GM20000 (cell line): ENCODE data around the gene ZNF436.

Source experiments
- DNase-seq: peaks from one replicate; pipeline ENCODE4 v3.0.0; 2012; ENCODE audit warnings: low spot score
- CTCF ChIP-seq: IDR thresholded peaks from 2 replicates; pipeline ENCODE4 v1.5.1; 2012; ENCODE audit warnings: mild to moderate bottlenecking, control low read depth; ENCODE audit errors: extremely low read depth, missing control alignments

The ZNF436 gene

DNA sequence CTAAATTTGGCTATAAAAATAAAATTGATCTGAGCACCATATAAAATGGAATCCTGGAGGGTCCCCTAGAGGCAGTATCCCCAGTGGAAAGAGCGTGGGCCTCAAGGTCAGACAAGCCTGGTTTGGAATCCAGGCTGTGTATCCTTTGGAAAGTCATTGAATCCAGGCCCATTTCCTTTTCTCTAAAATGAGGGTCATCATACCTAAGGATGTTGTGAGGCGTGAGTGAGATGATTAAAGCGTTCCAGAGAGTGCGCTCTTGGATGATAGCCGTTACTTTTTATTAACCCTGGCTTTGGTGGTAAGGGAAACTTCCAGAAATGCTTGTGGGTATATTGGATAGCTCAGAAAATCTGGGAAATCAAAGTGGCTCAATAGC lies 683 bp upstream of the ZNF436 start:
- no peak for TF ChIP-seq CTCF
- DNase-seq: no peak

GRCh38 chr1:23368562-23369334 lies 888 bp downstream of the ZNF436 start:
- peak; percentile 88 for DNase-seq
- no peak for TF ChIP-seq CTCF

DNA sequence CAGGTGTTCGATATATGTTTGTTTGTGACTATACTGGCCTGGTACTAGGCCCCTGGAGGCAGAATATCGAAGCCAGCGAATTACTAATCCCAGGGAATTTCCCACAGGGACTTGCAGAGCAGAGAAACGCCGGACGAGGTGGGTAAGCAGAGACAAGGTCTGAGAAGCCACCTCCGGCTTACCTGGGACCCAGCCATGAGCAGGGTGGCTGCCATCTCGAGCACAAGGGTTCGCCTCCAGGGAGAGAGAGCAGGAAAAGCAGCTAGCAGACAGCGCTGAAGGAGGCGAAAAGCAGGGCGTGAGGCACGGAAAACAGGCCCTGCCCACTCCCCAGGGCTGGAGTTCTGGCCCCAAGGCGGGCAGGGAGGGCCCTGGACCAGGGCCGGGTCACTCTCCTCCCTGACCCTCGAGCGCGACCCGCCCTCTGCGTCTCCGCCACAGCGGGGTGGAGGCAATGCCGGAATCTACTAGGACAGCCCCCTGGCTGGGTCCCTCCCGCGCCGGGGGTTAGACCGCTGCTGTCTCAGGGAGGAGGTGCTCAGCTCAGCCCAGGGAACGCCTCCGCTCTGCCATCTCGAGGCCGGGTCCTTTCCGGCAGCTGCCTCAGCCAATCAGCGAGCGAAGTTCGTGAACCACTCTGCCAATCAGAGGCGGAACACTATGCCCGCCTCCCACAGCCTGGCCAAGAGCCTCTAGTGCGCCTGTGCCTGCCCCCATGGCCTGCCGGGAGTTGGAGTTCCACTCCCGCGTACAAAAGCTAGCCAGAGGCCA lies 1.7 kb downstream of the ZNF436 start:
- peak; percentile 96 for DNase-seq
- no peak for TF ChIP-seq CTCF

DNA sequence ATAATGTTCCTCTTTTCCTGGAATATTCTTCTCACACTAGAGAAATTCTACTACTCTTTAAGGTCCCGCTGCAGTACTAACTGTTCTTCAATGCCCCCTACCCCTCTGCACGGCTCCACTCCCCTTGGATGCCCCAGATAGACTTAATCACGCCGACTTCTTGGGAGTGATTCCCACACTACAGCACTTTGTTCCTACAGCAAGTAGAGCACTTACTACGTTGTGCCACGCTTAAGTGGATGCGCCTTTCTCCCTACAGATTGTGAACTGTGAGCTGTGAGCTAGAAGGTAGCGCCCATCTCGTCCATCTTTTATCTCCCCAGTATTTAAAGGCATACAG lies 2.2 kb downstream of the ZNF436 start:
- DNase-seq: no peak
- TF ChIP-seq CTCF: no peak

GRCh38 chr1:23366598-23366997 lies 3.0 kb downstream of the ZNF436 start:
- TF ChIP-seq CTCF: no peak
- DNase-seq: no peak

DNA sequence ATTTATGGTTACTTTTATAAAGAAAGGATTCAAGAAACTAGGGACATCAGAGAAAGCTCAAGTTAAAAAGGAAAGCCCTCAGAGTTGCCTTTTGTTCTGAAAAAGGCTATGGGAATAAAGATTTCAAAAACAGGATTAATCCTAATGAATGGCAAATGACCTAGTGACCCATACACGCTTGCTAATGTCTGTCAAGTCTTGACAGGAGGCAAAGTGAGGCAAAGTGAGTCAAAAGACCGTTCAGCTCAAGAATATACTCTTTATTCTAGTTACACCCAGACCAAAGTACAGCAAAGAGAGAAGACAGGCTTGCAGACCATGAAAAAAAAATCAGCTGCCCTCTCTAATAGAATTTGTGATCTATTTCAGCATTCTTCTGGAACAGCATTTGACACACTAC lies 3.5 kb downstream of the ZNF436 start:
- DNase-seq: no peak
- TF ChIP-seq CTCF: no peak

DNA sequence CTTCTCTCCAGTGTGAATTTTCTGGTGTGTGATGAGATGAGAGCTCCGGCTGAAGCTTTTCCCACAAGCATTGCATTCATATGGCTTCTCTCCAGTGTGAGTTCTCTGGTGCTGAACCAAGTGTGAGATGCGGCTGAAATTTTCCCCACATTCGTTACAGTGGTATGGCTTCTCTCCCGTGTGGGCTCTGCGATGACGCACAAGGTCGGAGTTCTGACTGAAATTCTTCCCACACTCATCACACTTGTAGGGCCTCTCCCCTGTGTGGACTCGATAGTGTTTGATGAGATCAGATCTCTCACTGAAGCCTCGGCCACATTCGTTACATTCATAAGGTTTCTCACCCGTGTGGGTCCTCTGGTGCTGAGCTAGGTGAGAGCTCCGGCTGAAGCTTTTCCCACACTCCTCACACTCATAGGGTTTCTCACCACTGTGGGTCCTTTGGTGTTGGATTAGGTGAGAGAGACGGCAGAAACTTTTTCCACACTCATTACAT lies 7.4 kb downstream of the ZNF436 start:
- TF ChIP-seq CTCF: no peak
- DNase-seq: no peak
